ENCODE results near the gene KBTBD13. TPM values are rescaled to one million over a fixed set of nuclear protein-coding genes. Genes with fewer than 3 reads are reported as not detected.

The KBTBD13 gene
- total and polyA plus RNA-seq, 12 donors: 0.84 to 20.5 (median 4.6) TPM

DNA sequence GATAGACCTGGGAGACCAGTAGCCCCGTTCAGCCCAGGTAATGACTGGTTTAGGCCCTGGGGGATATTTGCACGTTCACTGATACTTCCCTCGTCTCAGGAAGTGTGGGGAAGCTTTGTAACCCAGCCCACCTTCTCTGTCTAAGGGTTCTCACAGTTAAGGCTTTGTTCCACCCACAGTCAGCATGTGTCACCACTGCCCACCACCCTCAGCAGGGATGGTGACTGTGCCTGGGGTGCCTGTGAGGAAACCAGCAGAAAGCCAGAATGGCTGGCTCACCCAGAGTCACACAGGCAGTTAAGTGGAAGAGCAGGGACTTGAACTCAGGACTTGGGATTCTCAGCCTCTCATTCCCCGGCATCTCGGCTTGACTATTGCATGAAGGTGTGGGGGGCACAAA lies 5.2 kb downstream of the KBTBD13 start:
- Histone ChIP-seq H3K4me3 (no peak overlapping the region), H3K27me3 (peaks cover 0 to 35% (median 8%) of the 10 kb centered on the region in 7 donors), H3K36me3 (no peaks in the 10 kb centered on the region), H3K4me1 (peaks cover 4 to 95% (median 52%) of the 10 kb centered on the region in 9 donors), H3K27ac (peak overlapping the region in 9 of 10 donors; percentile 26 to 76 (median 49)), H3K9me3 (no peaks in the 10 kb centered on the region)
- no peak for DNase-seq
- ATAC-seq: no peak
- intact Hi-C loops (cut with DNase I): loop anchor here in 4 of 10 donors (2.0 to 10.0 kb wide), 3 partner anchors 27 to 49 kb away; no protein-coding TSS in a partner anchor
- TF ChIP-seq CTCF (IDR thresholded peaks at IDR 0.05): no peak
- WGBS, 2 donors: 74 to 76% methylated on average over 5 of the region's 5 CpGs

GRCh38 chr15:65082303-65082953 lies 5.9 kb downstream of the KBTBD13 start:
- TF ChIP-seq CTCF (IDR thresholded peaks at IDR 0.05): no peak
- intact Hi-C loops (cut with DNase I): loop anchor here in 4 of 10 donors (2.0 to 10.0 kb wide), 3 partner anchors 28 to 50 kb away; no protein-coding TSS in a partner anchor
- Histone ChIP-seq H3K36me3 (no peaks in the 10 kb centered on the region), H3K4me3 (no peak overlapping the region), H3K27ac (peak overlapping the region in 8 of 10 donors; percentile 8 to 76 (median 54)), H3K4me1 (peaks cover 4 to 95% (median 50%) of the 10 kb centered on the region in 9 donors), H3K9me3 (no peaks in the 10 kb centered on the region), H3K27me3 (peaks cover 0 to 28% (median 4%) of the 10 kb centered on the region in 7 donors)
- whole genome bisulfite sequencing, 2 donors: 21 to 28% methylated on average over 7 of the region's 7 CpGs
- ATAC-seq (peak in 4 of 8 donors; percentile 14 to 34 (median 22)), DNase-seq (no peak)

GRCh38 chr15:65083262-65083701 lies 6.7 kb downstream of the KBTBD13 start:
- 46 to 49% methylated on average over 7 of the region's 7 CpGs for WGBS, 2 donors
- Histone ChIP-seq H3K27ac (peak overlapping the region in 5 of 10 donors; percentile 10 to 76 (median 37)), H3K9me3 (no peaks in the 10 kb centered on the region), H3K27me3 (peaks cover 0 to 19% (median 0%) of the 10 kb centered on the region in 7 donors), H3K4me3 (no peak overlapping the region), H3K36me3 (no peaks in the 10 kb centered on the region), H3K4me1 (peaks cover 8 to 95% (median 48%) of the 10 kb centered on the region in 9 donors)
- peak in 6 of 9 donors; percentile 20 to 58 (median 44) for TF ChIP-seq CTCF (IDR thresholded peaks at IDR 0.05)
- intact Hi-C loops (cut with DNase I): loop anchor here in 4 of 10 donors (2.0 to 10.0 kb wide), 3 partner anchors 28 to 51 kb away; no protein-coding TSS in a partner anchor
- DNase-seq: no peak
- ATAC-seq: peak in 1 of 8 donors; percentile 20

DNA sequence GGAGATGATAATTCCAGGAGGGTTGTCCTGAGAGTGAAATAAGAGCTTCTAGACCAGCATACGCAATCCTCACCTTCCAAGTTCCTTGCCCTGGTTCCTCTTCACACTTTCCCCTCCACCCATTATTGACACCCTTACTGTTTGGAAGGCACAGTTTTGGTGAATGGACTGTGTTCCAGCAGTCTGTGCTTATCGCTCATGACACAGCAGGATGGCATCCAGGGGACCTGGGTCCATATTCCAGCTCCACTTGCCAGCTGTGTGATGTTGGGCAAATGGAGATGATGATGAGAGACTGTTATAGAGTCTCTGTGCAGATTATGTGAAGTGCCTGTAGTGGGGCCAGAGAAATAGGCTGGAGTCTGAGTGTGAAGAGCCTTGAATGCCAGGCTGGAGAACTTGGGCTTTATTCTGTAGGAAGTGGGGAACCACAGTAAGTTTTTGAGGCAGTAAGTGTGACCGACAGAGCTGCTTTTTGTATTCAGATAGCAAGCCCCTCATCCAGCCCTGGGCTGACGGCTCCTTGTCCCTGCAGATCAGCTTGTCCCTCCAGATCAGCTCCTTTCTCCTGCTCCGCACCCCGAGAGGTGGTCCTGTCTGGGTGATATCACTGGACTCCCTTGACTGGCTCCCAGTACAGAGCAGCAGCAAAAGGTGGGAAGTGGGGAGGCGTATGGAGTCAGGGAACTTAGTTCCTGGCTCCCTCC lies 8.1 kb downstream of the KBTBD13 start:
- ATAC-seq (peak in 1 of 8 donors; percentile 3), DNase-seq (no peak)
- WGBS, 2 donors: 84 to 86% methylated on average over 7 of the region's 7 CpGs
- Histone ChIP-seq H3K4me3 (no peak overlapping the region), H3K27ac (peak overlapping the region in 9 of 10 donors; percentile 46 to 91 (median 64)), H3K9me3 (no peaks in the 10 kb centered on the region), H3K4me1 (peaks cover 14 to 96% (median 61%) of the 10 kb centered on the region in 9 donors), H3K36me3 (no peaks in the 10 kb centered on the region), H3K27me3 (peaks cover 0 to 16% (median 0%) of the 10 kb centered on the region in 7 donors)
- intact Hi-C loops (cut with DNase I): loop anchor here in 6 of 10 donors (5.0 to 10.0 kb wide), 3 partner anchors 32 to 52 kb away; no protein-coding TSS in a partner anchor
- no peak for TF ChIP-seq CTCF (IDR thresholded peaks at IDR 0.05)
